HCT116 (cell line): ENCODE results near the gene PRKAG2. TPM values are rescaled to one million over a fixed set of nuclear protein-coding genes. Genes with fewer than 3 reads are reported as not detected.

Experiments used
- ATAC-seq: fragments of 200-7000 bp; cut with Tn5 transposase; 2 replicates; pipeline ENCODE4 v1.9.1; 2020; ENCODE audit warnings: mild to moderate bottlenecking, moderate library complexity
- BruUV-seq: library from RNA; stranded (reverse); fragments of 400-500 nt; replicated peaks from 2 replicates; lab custom pipeline; 2021; lab: Mats Ljungman, UMichigan
- CTCF ChIA-PET: fragments of 300-600 bp; sonication (Branson Sonifier 250); formaldehyde crosslinking; loops from one replicate; lab custom pipeline; 2021; ENCODE audit warnings: antibody characterized with exemption; lab: Charles Lee
- POLR2A ChIA-PET: fragments of 300-600, 350-600 bp; sonication (Branson Sonifier 250); formaldehyde crosslinking; loops from one replicate; lab custom pipeline; 2021; ENCODE audit warnings: antibody characterized with exemption; lab: Charles Lee
- RAD21 ChIA-PET, 2 experiments: fragments of 300-600 bp; sonication (Branson Sonifier 250); formaldehyde crosslinking; loops; one replicate each; lab custom pipeline; 2023; ENCODE audit warnings: low total read pairs in 2 of 2; ENCODE audit not compliant: uncharacterized antibody in 2 of 2, unreplicated experiment in 2 of 2, low non-redundant PET in 1 of 2; lab: Charles Lee
- DNase-seq: peaks from one replicate; pipeline ENCODE4 v3.0.0-alpha.2; 2010; ENCODE audit warnings: low read depth, low spot score
- H2AFZ ChIP-seq: fragments of 200-600 bp; shearing (Covaris generic), sonication (generic); 2 replicates; pipeline ENCODE4 v1.6.1; 2017; ENCODE audit warnings: low read depth, mixed run types, mixed read lengths, antibody characterized with exemption, low read length; ENCODE audit not compliant: poor library complexity, severe bottlenecking
- H3K27ac ChIP-seq: 2 replicates; pipeline ENCODE4 v1.5.1; 2012; ENCODE audit warnings: low read depth, low read length
- H3K27me3 ChIP-seq: fragments of 200-600 bp; sonication (generic); 2 replicates; pipeline ENCODE4 v1.6.1; 2016; ENCODE audit warnings: mixed run types, low read length, mixed read lengths; ENCODE audit not compliant: insufficient read depth
- H3K36me3 ChIP-seq, 2 experiments: fragments of 200-500 bp in 1 of 2; fragments of 200-600 bp in 1 of 2; sonication (Bioruptor generic) in 1 of 2; sonication (generic) in 1 of 2; 2 replicates each; pipeline versions ENCODE4 v1.5.1 to v1.6.1; 2014 to 2016; ENCODE audit warnings: low read length in 2 of 2, inconsistent platforms in 1 of 2, mixed read lengths in 1 of 2, mixed run types in 1 of 2; ENCODE audit not compliant: insufficient read depth in 2 of 2, control insufficient read depth in 1 of 2
- H3K4me1 ChIP-seq, 2 experiments: fragments of 200-600 bp in 1 of 2; sonication (generic) in 1 of 2; 2 replicates each; pipeline versions ENCODE4 v1.5.1 to v1.6.1; 2012 to 2017; ENCODE audit warnings: low read length in 2 of 2, inconsistent platforms in 1 of 2, mild to moderate bottlenecking in 1 of 2, mixed read lengths in 1 of 2, mixed run types in 1 of 2, moderate library complexity in 1 of 2; ENCODE audit not compliant: insufficient read depth in 2 of 2, control insufficient read depth in 1 of 2
- H3K4me2 ChIP-seq: fragments of 200-600 bp; sonication (generic); 2 replicates; pipeline ENCODE4 v1.6.1; 2017; ENCODE audit warnings: mixed run types, low read length, mixed read lengths
- H3K4me3 ChIP-seq, 2 experiments: fragments of 200-600 bp in 1 of 2; sonication (generic) in 1 of 2; replicated peaks in 1 of 2; 2 replicates each; pipeline ENCODE4 v1.5.1; 2011 to 2016; ENCODE audit warnings: low read length in 2 of 2, control low read depth in 1 of 2, low read depth in 1 of 2, mild to moderate bottlenecking in 1 of 2, mixed read lengths in 1 of 2, mixed run types in 1 of 2
- H3K79me2 ChIP-seq: fragments of 200-600 bp; sonication (generic); 2 replicates; pipeline ENCODE4 v1.6.1; 2017; ENCODE audit warnings: mild to moderate bottlenecking, mixed run types, low read length, moderate library complexity, mixed read lengths; ENCODE audit not compliant: insufficient read depth
- H3K9ac ChIP-seq: fragments of 200-600 bp; sonication (generic); 2 replicates; pipeline ENCODE4 v1.6.1; 2016; ENCODE audit warnings: low read length, mixed read lengths
- H3K9me2 ChIP-seq: fragments of 200-600 bp; sonication (generic), shearing (Covaris generic); 2 replicates; pipeline ENCODE4 v1.6.1; 2017; ENCODE audit warnings: mixed run types, mild to moderate bottlenecking, moderate library complexity; ENCODE audit not compliant: insufficient read depth
- H3K9me3 ChIP-seq, 2 experiments: fragments of 200-500 bp in 1 of 2; fragments of 200-600 bp in 1 of 2; sonication (Bioruptor generic) in 1 of 2; sonication (generic) in 1 of 2; 2 replicates each; pipeline ENCODE4 v1.6.1; 2014 to 2017; ENCODE audit warnings: low read length in 2 of 2, mixed read lengths in 2 of 2, inconsistent platforms in 1 of 2, low read depth in 1 of 2, mild to moderate bottlenecking in 1 of 2, mixed run types in 1 of 2, moderate library complexity in 1 of 2; ENCODE audit not compliant: control insufficient read depth in 1 of 2, insufficient read depth in 1 of 2
- H4K20me1 ChIP-seq: fragments of 200-600 bp; sonication (generic), shearing (Covaris generic); 2 replicates; pipeline ENCODE4 v1.6.1; 2017; ENCODE audit warnings: mixed run types, mild to moderate bottlenecking, moderate library complexity; ENCODE audit not compliant: insufficient read depth
- CTCF ChIP-seq, 3 experiments: fragments of 200-600 bp in 1 of 3; sonication (generic) in 1 of 3; IDR thresholded peaks in 2 of 3; conservative IDR thresholded peaks in 1 of 3; 2 replicates each; pipeline ENCODE4 v1.5.1; 2012 to 2017; ENCODE audit warnings: low read depth in 2 of 3, low read length in 2 of 3, antibody characterized with exemption in 1 of 3, borderline replicate concordance in 1 of 3, control low read depth in 1 of 3, mild to moderate bottlenecking in 1 of 3, mixed read lengths in 1 of 3, mixed run types in 1 of 3, moderate library complexity in 1 of 3; ENCODE audit not compliant: insufficient read depth in 1 of 3
- EZH2phosphoT487 ChIP-seq: fragments of 200-600 bp; IDR thresholded peaks from 2 replicates; pipeline ENCODE4 v1.6.1; 2018; ENCODE audit warnings: antibody characterized with exemption, borderline replicate concordance
- FOSL1 ChIP-seq: IDR thresholded peaks from 2 replicates; pipeline ENCODE4 v1.6.1; 2012; ENCODE audit warnings: low read depth
- RAD21 ChIP-seq: IDR thresholded peaks from 2 replicates; pipeline ENCODE4 v1.6.1; 2012; ENCODE audit warnings: low read depth, mild to moderate bottlenecking
- REST ChIP-seq: IDR thresholded peaks from 2 replicates; pipeline ENCODE4 v1.6.1; 2012; ENCODE audit warnings: low read depth
- YY1 ChIP-seq: IDR thresholded peaks from 2 replicates; pipeline ENCODE4 v1.6.1; 2011; ENCODE audit warnings: low read length, low read depth, moderate library complexity, mild to moderate bottlenecking; ENCODE audit not compliant: insufficient replicate concordance; ENCODE audit errors: extremely low read depth
- intact Hi-C: fragments of 100-400 bp; cut with micrococcal nuclease; formaldehyde crosslinking; loops from 2 replicates; pipeline ENCODE4 v1.10.0; 2022
- total RNA-seq: library from RNA; stranded (reverse); gene quantifications from one replicate; pipeline ENCODE4 v1.2.1, GENCODE V29; 2021; ENCODE audit not compliant: unreplicated experiment
- TF ChIP-seq, protein P1 (sequence below): IDR thresholded peaks from 2 replicates; pipeline ENCODE4 v1.6.1; 2012

PRKAG2 gene
- total RNA-seq, 1 experiment from 2014 or later = 23.6 TPM

GRCh38 chr7:151631570-151631952, 245.4 kb downstream of the PRKAG2 start:
- CTCF ChIA-PET = interaction anchor here (2.7 kb wide), 1 partner anchor 11 kb away, joined by 15 read pairs; no protein-coding TSS in a partner anchor
- DNase-seq (no peak), ATAC-seq (peak; percentile 48)
- 0 out of 6 replicates have a peak, but pooled peaks of 1 of the 3 experiments have one; percentile 6 for TF ChIP-seq CTCF (IDR thresholded peaks at IDR 0.05 in 2 of 3, conservative IDR thresholded peaks at IDR 0.05 in 1 of 3; ENCODE audit: borderline replicate concordance in 1 of 3, insufficient read depth in 1 of 3, low read depth in 2 of 3, low read length in 2 of 3)
- TF ChIP-seq YY1 = no peak
- Histone ChIP-seq H2AFZ (peak overlapping the region; percentile 9), H3K4me1 (peaks cover 6 to 16% of the 10 kb centered on the region in 2 experiments), H3K36me3 (no peaks in the 10 kb centered on the region), H3K27me3 (no peaks in the 10 kb centered on the region), H4K20me1 (no peaks in the 10 kb centered on the region), H3K9me2 (no peaks in the 10 kb centered on the region), H3K79me2 (peaks cover 36% of the 10 kb centered on the region), H3K9ac (peak overlapping the region; percentile 78), H3K27ac (peak overlapping the region; percentile 63), H3K4me2 (peak overlapping the region; percentile 99), H3K4me3 (peak overlapping the region; percentile 50 to 89), H3K9me3 (no peaks in the 10 kb centered on the region)
- no TSS peak for BruUV-seq
- intact Hi-C loops = no loop called here
- RAD21 ChIA-PET = no interaction called here
- POLR2A ChIA-PET = interaction anchor here (0.9 kb wide), 1 partner anchor 11 kb away, joined by 3 read pairs; no protein-coding TSS in a partner anchor

DNA sequence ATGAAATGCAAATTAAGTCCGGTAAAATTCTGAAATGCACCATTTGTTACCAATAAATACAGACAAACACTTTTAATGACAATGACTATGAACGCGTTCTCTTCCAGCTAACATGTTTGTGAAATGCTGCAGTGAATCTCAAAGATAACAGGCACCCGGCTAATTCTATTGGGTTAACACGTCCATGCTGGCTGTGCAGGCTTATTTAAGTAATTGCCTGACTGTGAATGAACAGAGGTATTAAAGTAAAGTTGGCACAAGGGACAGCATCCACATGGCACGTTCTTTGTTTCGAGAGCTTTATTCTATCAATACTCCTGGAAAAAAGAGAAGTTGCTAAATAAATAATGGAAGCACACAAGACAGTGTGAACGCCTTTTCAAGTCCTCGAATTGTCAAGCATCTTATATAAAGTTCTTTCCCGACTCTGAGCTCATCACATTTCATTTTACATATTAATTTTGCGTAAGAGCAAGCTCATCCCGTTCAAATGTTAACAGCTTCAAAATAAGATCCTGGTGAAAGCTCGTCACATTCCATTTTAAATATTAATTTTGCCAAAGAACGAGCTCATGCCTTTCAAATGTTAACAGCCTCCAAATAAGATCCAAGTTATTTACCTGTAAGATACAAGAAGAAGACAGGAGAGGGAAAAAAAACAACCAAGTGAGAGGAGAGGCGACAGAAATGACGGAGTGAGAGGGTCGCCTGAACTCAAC, 245.9 kb downstream of the PRKAG2 start:
- H3K9ac ChIP-seq = peak overlapping the region; percentile 78
- RAD21 ChIA-PET = no interaction called here
- peak overlapping the region; percentile 63; the same call in 1 of the 2 replicates for H3K27ac ChIP-seq
- H3K4me3 ChIP-seq = peak overlapping the region; percentile 50 to 89
- H3K79me2 ChIP-seq = peaks cover 36% of the 10 kb centered on the region
- no peaks in the 10 kb centered on the region for H4K20me1 ChIP-seq
- no peaks in the 10 kb centered on the region for H3K9me3 ChIP-seq
- no peaks in the 10 kb centered on the region for H3K27me3 ChIP-seq
- no peaks in the 10 kb centered on the region for H3K36me3 ChIP-seq
- H2AFZ ChIP-seq = peak overlapping the region; percentile 9
- no peaks in the 10 kb centered on the region for H3K9me2 ChIP-seq
- POLR2A ChIA-PET = interaction anchor here (0.9 kb wide), 1 partner anchor 11 kb away, joined by 3 read pairs; no protein-coding TSS in a partner anchor
- ATAC-seq = no peak
- intact Hi-C loops = no loop called here
- CTCF ChIA-PET = interaction anchor here (2.7 kb wide), 1 partner anchor 11 kb away, joined by 15 read pairs; no protein-coding TSS in a partner anchor
- DNase-seq = no peak
- peaks cover 6 to 16% of the 10 kb centered on the region in 2 experiments for H3K4me1 ChIP-seq
- TSS peak; percentile 71 for BruUV-seq
- H3K4me2 ChIP-seq = peak overlapping the region; percentile 99
- TF ChIP-seq RAD21 (no peak), FOSL1 (no peak), EZH2phosphoT487 (no peak), YY1 (no peak), REST (no peak), CTCF (IDR thresholded peaks at IDR 0.05 in 2 of 3, conservative IDR thresholded peaks at IDR 0.05 in 1 of 3; ENCODE audit: borderline replicate concordance in 1 of 3, insufficient read depth in 1 of 3, low read depth in 2 of 3, low read length in 2 of 3) (no peak)
- TF ChIP-seq, protein P1, sequence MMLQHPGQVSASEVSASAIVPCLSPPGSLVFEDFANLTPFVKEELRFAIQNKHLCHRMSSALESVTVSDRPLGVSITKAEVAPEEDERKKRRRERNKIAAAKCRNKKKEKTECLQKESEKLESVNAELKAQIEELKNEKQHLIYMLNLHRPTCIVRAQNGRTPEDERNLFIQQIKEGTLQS = no peak
